Left lung (tissue), 10 donors: ENCODE data around the gene WSCD2. TPM values are rescaled to one million over a fixed set of nuclear protein-coding genes. Genes with fewer than 3 reads are reported as not detected.

Source experiments
- ATAC-seq: fragments of 200-7000 bp; cut with Tn5 transposase; one replicate; pipeline ENCODE4 v1.9.1; 2020; ENCODE audit warnings: moderate library complexity
- DNase-seq, 4 donors: peaks; one replicate each; pipeline ENCODE4 v3.0.0-alpha.2; 2013 to 2020
- H3K27ac ChIP-seq, 2 donors: fragments of 200-600 bp; sonication (generic) in 1 of 2; one replicate each; pipeline versions ENCODE4 v1.5.0 to v1.8.0; 2020 to 2021
- H3K27me3 ChIP-seq, 2 donors: fragments of 200-600 bp; sonication (generic) in 1 of 2; one replicate each; pipeline versions ENCODE4 v1.5.0 to v1.8.0; 2020 to 2021
- H3K36me3 ChIP-seq, 2 donors: fragments of 200-600 bp; sonication (generic) in 1 of 2; one replicate each; pipeline versions ENCODE4 v1.5.0 to v1.8.0; 2020 to 2021
- H3K4me1 ChIP-seq, 2 donors: fragments of 200-600 bp; one replicate each; pipeline ENCODE4 v1.8.0; 2021
- H3K4me3 ChIP-seq, 2 donors: fragments of 200-600 bp; sonication (generic) in 1 of 2; one replicate each; pipeline versions ENCODE4 v1.5.0 to v1.8.0; 2020 to 2021; ENCODE audit warnings: mild to moderate bottlenecking in 1 of 2
- H3K9me3 ChIP-seq, 2 donors: fragments of 200-600 bp; sonication (generic) in 1 of 2; one replicate each; pipeline versions ENCODE4 v1.5.0 to v1.8.0; 2020 to 2021
- intact Hi-C, 2 donors: fragments of 100-400 bp; cut with DNase I; formaldehyde crosslinking; loops; one replicate each; pipeline versions ENCODE4 v1.11.2 to v1.14.2; 2022
- polyA plus RNA-seq, 6 donors: library from polyadenylated mRNA; unstranded; fragments of 120-200 nt; gene quantifications; one replicate each; pipeline ENCODE4 v1.2.1, GENCODE V29; 2013; ENCODE audit not compliant: insufficient read length in 6 of 6
- total RNA-seq, 2 donors: library from RNA; stranded (reverse); fragmentation: NEBNext Ultra II Directional; extraction: Animal tissue kit (Norgen Biotek cat#: 25700); gene quantifications; one replicate each; pipeline ENCODE4 v1.2.1, GENCODE V29; 2021
- TF ChIP-seq, protein P1 (sequence below), 2 donors: fragments of 200-600 bp; sonication (generic) in 1 of 2; IDR thresholded peaks; one replicate each; pipeline versions ENCODE4 v1.5.0 to v1.8.0; 2021; ENCODE audit warnings: antibody characterized with exemption in 2 of 2
- donor health status: DM: no; HTN: yes; CAD: no.
- donor health status: DM: no; HTN: no; CAD: no.

The WSCD2 gene
- total and polyA plus RNA-seq, 8 donors: 0.29 to 1.3 (median 0.47) TPM

DNA sequence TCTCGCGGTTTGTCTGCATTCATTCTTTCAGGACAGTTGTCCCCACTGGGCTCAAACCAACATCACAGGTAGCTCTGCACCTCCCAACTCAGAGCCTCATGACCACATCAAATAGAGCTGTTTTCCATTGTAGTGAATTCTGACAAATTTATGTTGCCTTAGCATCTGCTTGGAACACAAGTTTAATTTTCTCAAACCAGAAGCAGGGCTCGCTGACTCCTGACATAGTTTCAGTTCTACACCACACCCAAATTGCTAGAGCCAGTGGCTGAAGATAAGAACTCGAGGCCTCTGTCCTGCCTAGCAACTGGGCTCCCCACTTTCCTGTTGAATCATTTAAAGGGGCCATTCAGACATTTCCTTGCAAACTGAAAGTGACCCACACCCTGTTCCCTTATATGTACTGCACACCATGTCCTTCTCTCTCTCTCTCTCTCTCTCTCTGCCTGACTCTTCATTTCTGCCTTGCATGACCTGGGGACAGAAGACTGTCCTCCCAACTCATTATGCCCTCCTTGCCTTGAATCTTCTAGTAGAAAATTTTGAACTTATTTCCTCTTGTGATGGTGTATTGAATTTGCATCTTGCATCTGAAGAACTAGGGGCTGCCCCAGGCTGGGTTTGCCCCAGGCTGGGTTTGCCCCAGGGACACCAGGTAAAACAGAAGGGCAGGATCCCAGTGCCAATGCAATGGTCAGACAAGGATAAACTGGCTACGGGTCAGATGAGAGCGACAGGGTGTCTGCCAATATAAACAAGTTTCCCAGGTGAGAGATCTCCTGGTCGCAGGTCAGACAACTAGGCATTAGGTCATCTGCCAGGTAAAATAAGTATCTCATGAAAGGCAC lies 9.7 kb upstream of the WSCD2 start:
- peaks cover 0 to 5% of the 10 kb centered on the region in 2 donors for H3K9me3 ChIP-seq
- TF ChIP-seq, protein P1, sequence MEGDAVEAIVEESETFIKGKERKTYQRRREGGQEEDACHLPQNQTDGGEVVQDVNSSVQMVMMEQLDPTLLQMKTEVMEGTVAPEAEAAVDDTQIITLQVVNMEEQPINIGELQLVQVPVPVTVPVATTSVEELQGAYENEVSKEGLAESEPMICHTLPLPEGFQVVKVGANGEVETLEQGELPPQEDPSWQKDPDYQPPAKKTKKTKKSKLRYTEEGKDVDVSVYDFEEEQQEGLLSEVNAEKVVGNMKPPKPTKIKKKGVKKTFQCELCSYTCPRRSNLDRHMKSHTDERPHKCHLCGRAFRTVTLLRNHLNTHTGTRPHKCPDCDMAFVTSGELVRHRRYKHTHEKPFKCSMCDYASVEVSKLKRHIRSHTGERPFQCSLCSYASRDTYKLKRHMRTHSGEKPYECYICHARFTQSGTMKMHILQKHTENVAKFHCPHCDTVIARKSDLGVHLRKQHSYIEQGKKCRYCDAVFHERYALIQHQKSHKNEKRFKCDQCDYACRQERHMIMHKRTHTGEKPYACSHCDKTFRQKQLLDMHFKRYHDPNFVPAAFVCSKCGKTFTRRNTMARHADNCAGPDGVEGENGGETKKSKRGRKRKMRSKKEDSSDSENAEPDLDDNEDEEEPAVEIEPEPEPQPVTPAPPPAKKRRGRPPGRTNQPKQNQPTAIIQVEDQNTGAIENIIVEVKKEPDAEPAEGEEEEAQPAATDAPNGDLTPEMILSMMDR (IDR thresholded peaks at IDR 0.05): no peak
- no peaks in the 10 kb centered on the region for H3K36me3 ChIP-seq
- H3K27ac ChIP-seq: no peak overlapping the region
- DNase-seq: no peak
- no peak overlapping the region for H3K4me3 ChIP-seq
- intact Hi-C loops: no loop called here
- H3K27me3 ChIP-seq: peaks cover 0 to 8% of the 10 kb centered on the region in 2 donors
- H3K4me1 ChIP-seq: no peaks in the 10 kb centered on the region
- peak; percentile 30 for ATAC-seq

DNA sequence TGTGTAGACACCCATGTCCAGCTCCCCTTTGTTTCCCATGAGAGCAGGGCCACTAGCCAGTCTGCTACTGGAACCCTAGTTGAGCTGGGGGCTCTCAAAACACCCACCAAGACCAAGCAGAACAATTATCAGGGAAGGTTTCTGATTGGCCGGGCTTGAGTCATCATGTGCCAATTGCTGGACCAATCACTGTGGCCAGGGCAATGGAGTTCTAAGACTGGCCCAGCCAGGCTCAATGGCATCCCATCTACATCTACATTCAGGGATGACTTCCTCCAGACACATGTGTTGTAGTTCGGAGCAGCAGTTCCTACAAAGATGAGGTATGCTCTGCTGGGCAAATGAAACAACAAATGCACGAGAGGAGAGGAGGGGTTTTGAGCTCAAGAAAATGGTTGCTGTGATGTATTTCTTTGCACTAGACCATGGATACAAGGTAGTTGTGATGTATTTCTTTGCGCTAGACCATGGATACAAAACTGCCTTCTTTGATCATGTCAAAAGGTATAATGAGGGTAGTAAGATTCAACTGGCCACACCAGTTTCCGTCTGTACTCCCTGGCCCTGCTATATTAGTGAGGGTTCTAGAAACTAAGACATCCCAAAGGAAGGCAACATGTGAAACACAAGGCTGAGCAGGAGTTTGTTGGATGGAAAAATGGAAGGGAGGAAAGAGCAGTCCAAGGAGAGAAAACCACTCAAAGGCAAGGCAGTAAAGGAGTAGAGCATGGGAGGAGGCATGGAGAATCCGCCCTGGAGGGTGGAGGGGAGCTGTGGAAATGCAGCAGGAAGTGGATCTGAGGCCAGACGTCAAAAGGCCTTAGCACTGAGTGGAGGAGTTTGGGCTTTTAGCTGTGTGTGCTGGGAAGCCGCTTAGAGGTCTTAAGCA lies 8.9 kb upstream of the WSCD2 start:
- H3K9me3 ChIP-seq: peaks cover 0 to 5% of the 10 kb centered on the region in 2 donors
- no peaks in the 10 kb centered on the region for H3K36me3 ChIP-seq
- H3K27ac ChIP-seq: no peak overlapping the region
- no peaks in the 10 kb centered on the region for H3K4me1 ChIP-seq
- TF ChIP-seq, protein P1 (IDR thresholded peaks at IDR 0.05): no peak
- ATAC-seq (no peak), DNase-seq (no peak)
- intact Hi-C loops: no loop called here
- H3K4me3 ChIP-seq: no peak overlapping the region
- peaks cover 0 to 10% of the 10 kb centered on the region in 2 donors for H3K27me3 ChIP-seq

DNA sequence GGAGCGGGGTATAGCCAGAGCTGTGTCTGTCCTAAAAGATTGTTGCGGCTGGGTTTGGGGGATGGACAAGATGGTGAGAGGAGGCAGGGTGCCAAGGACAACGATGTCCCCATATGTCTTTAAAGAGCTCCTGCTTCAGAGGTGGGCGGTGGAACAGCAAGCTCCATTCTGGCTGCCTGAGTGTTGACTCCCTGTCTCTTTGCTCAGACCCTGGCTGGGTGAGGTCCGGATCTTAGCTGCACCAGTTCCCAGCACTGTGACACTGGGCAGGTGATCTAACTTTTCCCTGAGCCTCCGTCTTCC lies 8.3 kb upstream of the WSCD2 start:
- DNase-seq: no peak
- Histone ChIP-seq H3K27ac (no peak overlapping the region), H3K36me3 (no peaks in the 10 kb centered on the region), H3K4me1 (no peaks in the 10 kb centered on the region), H3K9me3 (peaks cover 0 to 5% of the 10 kb centered on the region in 2 donors), H3K27me3 (peaks cover 0 to 15% of the 10 kb centered on the region in 2 donors), H3K4me3 (no peak overlapping the region)
- TF ChIP-seq, protein P1 (IDR thresholded peaks at IDR 0.05): no peak
- no peak for ATAC-seq
- intact Hi-C loops: no loop called here

- ATAC-seq (no peak), DNase-seq (no peak)
- intact Hi-C loops: no loop called here
- H3K27ac ChIP-seq: no peak overlapping the region
- TF ChIP-seq, protein P1 (IDR thresholded peaks at IDR 0.05): no peak
- peaks cover 0 to 5% of the 10 kb centered on the region in 2 donors for H3K9me3 ChIP-seq
- no peak overlapping the region for H3K4me3 ChIP-seq
- no peaks in the 10 kb centered on the region for H3K4me1 ChIP-seq
- peaks cover 0 to 20% of the 10 kb centered on the region in 2 donors for H3K27me3 ChIP-seq
- no peaks in the 10 kb centered on the region for H3K36me3 ChIP-seq
These were observed 7.8 kb upstream of the WSCD2 start for GRCh38 chr12:108121320-108121719.
